ENCODE measurements around the gene MAN1B1.
"Not testable (repeated sequence)": the region's sequence is repeated elsewhere in the genome, so short reads cannot be mapped to it uniquely, and the experiment has no call there.

MAN1B1 gene

GRCh38 chr9:137052998-137053943 is 33.5 kb upstream of the MAN1B1 start:
- DNase-seq, result no peak

GRCh38 chr9:137053944-137054931 is 32.5 kb upstream of the MAN1B1 start, which contains the start of gene ENTPD2:
ENTPD2 (minus strand) TSS chr9:137054061; CDS start chr9:137053997, 64 bp downstream.
- DNase-seq, result peak; percentile 62

GRCh38 chr9:137054932-137055384 is 31.8 kb upstream of the MAN1B1 start:
- no peak for DNase-seq

DNA sequence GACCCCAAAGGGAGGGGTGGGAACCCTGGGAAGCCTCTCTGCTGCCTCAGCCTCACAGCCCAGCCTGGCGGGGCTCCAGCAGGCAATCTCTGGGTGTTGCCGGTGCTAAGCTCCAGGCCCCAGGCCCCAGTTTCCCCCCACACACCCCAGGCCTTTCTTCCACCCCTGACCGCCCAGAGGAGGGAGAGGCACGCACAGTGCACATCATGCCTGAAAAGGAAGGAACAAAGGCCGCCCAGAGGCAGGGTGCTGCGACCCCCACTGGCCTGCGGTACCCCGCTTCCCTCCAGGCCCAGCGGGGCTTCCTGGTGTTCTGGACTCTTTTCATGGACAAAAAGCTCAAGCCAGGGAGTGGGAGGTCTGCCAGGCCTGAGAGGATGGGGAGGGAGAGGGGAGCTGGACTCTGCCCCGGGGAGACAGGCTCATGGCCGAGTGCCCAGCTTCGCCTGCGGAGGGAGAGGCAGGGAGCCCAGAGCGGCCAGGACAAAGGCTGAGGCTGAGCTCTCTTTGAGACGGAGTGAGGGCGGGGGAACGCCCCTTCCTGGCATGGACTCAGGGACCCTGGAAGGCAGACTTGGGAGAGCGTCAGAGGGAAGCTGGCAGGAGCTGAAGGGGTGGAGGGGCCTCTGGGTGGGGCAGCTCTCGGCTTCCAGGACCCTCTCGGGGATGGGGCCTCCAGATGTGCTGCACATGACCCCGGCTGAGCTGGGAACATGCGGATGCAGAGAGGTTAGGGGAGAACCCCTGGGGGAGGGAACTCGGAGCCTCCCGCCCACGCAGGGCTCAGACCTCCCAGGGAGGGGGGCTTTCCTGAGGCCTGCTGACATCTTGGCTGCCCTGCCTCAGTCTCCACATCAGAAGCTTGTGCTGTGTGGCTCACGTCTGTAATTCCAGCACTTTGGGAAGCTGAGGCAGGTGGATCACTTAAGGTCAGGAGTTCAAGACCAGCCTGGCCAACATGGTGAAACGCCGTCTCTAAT is 31.1 kb upstream of the MAN1B1 start:
- DNase-seq, result no peak

DNA sequence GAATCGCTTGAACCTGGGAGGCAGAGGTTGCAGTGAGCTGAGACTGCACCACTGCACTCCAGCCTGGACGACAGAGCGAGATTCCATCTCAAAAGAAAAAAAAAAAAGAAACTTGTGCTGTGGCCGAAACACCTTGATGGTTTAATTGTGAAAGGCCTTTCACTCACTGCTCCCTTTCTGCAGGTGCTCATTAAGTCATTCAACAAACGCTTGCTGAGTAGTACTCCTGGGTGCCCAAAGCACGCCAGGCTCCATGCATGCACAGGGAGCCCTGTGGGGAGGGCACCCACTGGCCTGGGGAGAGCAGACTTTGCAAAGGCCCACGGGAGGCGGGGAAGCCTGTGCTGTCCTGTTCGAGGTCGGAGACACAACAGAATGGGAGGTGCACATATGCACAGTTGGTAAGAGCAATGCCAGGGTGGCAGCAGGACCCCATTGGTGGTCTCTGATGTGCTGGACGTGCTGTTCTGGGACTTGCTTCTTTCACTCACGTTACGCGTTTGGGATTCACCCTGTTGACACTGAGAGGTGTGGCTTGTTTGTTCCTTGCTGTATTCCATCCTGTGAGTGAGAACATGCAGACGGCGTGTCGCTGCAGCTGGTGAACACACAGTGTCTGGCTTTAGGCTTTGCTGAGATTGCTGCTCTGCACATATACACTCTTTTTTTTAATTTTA is 29.9 kb upstream of the MAN1B1 start:
- DNase-seq, result no peak

DNA sequence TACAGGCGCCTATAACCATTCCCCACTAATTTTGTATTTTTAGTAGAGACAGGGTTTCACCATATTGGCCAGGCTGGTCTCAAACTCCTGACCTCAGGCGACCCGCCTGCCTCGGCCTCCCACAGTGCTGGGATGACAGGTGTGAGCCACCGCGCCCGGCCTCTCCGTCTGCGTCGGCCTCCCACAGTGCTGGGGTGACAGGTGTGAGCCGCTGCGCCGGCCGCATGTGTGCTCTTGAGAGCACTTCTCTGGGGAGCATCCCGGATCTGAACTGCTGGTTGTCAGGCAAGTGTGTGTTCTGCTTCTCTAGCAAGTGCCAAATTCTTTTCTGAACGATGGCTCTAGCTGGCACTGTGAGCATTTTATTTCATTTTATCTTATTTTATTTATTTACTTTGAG is 29.2 kb upstream of the MAN1B1 start:
- no peak for DNase-seq

DNA sequence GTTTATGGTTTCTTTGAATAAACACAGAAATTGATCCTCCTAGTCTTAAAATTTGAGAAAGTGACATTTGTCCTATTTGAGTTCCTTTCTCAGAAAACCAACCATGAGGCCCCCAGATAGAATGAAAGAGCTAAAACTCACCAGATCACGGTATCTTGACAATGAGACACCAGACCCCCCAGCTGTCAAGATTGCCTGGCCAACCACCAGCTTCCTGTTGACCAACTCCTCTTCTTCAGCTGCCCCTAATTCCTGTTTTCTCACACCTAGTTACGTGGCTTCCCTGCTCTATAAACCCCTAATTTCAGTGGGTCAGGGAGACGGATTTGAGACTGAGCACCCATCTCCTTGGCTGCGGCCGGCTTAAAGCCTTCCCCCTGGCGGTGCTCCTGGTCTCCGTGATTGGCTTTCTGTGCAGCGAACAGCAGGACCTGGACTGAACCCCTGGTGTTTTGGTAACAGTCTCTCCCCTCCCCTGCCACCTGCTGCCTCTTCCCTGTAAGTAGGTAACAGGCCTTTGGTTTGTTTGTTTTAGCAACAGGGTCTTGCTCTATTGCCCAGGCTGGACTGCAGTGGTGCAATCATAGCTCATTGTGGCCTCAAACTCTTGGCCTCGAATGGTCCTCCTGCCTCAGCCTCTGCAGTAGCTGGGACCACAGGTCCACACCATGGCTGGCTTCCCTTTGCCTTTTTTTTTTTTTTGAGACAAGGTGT is 28.1 kb upstream of the MAN1B1 start:
- no peak for DNase-seq

DNA sequence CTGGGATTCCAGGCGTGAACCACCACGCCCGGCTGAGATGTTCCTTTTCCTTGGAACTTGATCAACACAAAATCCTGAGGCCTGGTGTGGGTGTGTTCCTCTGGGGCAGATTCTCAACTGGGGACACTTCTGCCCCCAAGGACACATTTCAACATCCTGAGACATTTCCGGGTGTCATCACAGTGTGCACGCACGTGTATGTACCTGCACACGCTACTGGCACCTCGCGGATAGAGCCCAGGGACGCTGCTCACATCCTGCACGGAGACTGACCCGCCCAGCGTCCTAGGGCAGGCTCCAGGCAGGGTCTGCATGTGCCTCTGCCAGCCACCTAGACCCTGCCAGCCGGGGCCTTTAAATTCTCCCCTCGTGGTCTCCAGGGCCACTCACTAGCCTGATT is 24.4 kb upstream of the MAN1B1 start:
- no peak for DNase-seq

GRCh38 chr9:137062798-137063197 is 24.0 kb upstream of the MAN1B1 start:
- not testable (repeated sequence) for DNase-seq

DNA sequence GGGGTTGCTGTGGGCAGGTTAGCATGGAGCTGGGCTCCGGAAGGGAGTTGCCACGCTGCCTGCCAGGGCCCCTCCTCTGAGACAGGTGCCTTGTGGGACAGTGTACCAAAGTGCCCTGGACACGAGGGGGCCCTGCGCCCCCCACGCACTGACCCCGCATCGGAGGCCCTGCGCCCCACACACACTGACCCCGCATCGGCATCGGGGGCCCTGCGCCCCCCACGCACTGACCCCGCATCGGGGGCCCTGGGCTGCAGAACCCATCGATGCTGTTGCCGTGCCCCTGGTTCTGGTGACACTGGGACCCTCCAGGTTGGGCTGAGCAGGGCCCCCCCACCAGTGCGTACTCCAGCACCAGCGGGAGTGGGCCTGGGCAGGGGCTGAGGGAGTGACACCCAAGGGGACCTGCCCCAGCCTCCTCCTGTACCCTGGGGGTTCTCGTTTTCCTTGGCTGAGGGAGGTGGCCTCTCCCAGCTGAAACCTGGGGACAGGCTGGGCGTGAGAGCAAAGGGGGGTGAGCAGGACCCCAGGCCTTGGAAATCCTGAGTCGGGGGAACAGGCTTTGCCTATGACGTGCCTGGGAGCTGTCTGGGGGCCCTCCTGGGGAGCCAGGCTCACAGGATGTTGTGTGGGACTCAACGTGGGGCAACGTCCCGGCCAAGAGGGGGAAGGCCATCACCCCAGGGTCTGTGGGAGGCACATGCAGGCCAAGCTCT is 23.3 kb upstream of the MAN1B1 start:
- DNase-seq, result no peak

DNA sequence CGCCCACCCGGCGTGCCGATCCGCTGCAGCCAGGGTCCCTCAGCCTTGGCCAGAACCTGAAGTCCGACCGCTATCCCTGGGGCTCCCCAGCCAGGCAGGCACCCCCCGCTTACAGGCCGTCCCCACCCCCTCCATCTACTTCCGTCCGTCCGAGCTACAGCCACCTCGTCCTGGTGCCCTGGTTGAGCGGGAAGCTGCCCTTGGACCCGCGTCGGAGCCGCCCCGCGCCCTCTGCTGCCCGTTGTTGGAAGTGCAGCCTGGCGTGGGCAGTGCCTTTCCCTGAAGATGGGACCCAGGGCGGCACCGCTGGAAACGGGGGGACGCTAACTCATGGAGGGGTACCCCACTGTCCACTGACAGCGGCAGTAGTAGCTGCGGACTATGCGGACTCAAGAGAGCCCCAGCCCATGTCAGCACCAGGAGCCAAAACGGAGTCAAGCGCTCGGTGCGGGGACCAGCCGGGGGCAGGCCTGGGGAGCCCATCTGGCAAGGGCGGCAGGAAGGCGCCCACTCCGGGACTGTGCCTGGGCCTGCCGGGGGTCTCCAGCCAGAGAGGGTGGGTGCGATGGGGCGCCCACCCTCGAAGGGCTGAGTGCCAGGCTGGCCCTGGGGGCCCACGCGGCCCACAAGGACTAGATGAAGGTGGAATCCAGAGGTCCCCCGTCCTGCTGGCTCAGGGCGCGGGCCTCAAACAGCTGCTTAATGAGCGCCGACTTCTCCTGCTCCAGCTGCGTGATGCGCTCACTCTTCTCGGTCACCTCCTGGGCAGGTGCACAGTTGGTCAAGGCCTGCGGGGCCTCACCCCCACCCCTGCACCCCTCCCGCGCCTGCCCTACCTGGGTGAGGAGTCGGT is 22.5 kb upstream of the MAN1B1 start:
- DNase-seq, result peak; percentile 85

DNA sequence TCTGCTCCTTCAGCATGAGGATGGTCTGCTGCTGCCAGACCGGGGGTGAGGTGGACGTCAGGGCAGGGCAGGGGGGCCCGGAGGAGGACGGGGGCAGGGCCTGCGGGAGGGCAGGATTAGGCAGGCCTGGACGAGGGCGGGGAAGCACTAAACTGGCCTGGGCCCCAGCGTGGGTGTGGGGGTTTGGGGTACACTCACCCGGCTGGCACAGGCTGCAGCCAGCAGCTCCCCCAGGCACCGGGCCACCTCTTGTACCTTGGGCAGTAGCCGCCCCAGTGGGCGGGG is 22.0 kb upstream of the MAN1B1 start:
- DNase-seq, result no peak

DNA sequence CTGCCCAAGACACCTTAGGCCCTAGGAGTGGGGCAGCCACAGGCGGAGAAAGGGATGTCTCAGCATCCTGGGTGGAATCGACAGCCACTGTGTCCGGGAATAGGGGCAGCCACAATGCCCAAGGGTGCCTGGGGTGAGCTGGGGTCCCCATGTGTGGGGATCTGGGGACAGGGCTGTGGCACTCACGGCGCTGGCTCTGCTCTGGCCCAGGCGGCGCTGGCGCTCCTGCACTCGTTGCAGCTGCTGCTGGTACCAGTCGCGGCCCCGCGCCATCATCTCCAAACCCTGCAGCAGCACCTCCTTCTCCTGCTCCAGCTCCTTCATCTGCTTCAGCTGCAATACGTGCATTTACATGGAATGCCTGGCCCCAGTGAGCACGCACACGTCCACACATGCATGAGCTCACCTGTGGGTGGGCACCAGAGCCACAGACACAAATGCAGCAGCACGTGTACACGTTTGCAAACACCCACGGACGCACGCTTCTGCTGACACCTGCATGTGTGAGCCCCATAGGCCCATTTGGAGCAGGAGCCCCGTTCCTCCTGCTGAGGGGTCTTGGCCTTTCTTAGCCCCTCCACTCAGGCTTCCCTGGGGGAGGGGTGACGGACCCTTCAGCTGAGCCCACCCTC is 21.3 kb upstream of the MAN1B1 start:
- DNase-seq, result no peak

DNA sequence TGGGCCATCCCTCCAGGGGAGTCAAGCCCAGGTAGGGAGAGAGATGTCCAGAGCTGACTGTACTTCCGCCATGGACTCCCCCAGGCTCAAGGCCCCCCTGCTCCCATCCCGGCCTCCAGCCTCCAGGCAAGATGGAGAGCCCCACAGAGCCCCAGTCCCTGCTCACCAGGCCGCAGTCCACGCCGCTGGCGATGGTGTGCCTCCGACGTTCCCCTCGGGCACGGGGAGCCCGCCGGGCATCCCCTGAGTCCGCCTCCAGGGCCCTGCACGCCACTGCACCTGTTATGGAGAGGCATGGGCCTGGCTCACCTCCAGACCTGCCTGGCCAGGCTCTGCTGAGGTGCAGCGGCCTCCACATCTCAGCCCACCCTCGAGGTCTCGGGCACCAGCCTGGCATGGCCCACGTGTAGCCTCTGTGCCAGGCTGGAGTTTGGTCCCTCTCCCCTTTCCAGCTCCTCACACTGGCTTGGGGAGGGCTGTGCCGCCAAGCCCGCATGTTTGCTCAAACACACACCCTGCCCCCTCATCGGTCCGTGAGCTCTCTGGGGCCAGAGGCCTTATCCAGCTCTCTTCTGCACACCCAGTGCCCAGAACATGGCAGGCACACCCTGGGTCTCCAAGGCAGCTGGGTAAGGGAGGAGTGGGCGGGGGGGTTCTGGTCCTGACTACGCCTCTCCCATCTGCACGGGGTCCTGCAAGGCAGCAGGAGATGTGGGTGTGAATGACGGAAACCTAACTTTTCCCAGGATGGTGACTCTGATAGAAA is 20.5 kb upstream of the MAN1B1 start:
- DNase-seq, result no peak

DNA sequence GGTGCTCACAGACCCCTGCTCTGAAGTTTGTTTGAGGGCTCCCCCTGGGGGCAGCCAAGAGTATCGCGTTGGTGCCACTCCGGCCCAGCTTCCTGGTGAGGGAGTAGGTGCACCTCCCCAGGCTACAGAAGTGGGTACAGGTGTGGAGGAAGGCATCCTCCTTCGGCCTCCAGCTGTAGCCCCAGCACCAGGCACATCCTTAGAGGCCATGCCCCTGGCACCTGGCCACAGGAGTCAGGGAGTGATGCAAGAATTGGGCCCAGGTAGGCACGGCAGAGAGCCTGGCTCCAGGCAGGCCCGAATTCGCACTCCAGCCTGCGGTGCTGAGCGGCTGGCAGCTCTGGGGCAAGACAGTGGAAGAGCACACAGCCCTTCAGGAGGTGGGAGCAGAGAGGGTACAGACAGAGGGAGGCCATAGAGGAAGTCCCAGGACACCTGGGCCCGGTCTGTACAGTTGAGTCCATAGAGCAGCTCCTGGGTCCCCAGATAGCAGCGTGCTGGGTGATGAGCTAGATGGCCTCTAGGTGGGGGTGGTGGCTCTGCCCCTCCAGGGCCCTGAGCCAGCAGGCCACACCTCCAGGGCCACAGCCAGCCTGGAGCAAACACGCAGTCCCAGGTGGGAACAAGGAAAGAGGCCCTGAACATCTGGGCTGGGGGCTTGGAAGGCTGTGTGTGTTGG is 18.8 kb upstream of the MAN1B1 start:
- peak; percentile 90 for DNase-seq

DNA sequence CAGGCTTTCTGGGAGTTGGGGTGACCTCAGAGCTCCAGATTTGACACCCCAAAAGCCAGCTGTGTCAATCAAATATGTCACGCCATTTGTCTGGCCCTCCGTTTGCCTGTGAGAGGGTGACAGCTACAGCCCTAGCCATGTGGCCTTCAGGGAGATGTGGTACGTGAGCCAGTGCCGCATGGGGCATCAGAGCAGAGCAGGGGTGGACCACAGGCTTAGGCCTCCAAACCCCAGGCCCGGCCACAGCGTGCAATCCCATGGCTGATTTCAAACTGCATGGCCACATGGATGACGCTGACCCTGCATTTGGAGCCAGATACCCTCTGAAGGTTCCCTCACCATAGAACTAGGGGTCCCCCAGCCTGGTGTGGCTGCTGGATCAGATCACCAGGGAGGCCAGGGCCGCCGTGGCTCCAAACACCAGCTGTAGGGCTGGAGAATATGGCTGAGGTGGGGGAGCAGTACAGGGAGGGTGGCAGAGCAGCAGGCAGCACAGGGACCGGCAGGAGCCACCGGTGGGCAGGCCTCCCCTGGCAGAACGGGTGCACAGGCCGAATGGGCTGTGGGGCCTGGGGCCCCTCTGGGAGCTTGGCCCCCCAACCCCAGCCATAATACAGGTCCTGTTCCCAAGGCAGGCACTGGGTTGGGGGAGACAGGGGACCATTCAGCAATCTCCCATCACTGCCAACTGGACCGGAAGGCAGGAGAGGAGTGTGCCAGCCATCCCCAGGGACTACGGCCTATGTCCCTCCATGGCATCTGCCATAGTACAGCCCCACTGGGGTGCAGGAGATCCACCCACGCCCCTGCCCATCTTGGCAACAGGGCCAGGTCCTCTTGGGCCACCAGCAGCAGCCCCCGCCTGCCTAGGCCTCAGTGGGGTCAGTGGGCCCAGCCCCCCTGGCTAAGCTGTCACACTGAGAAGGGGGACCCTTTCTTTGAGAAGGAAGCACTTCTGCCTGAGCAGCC is 18.0 kb upstream of the MAN1B1 start:
- no peak for DNase-seq
